Stimulated activated CD8-positive, alpha-beta memory T cell treated with anti-CD3 and anti-CD28 coated beads, Interleukin-15, amount 100 ng/mL, for 4 hours (primary cell): ENCODE results near the gene TBC1D3.
"Not testable (repeated sequence)": the region's sequence is repeated elsewhere in the genome, so short reads cannot be mapped to it uniquely, and the experiment has no call there.

Source experiments
- DNase-seq, 2 donors: peaks; one replicate each; pipeline ENCODE4 v3.0.0-alpha.2; 2020; ENCODE audit warnings: low read depth in 2 of 2

Gene TBC1D3

GRCh38 chr17:38192455-38192854 lies at the start of gene TBC1D3:
Gene TBC1D3 (minus strand): TSS chr17:38192555. CDS start chr17:38191029, 1,526 bp downstream.
- not testable (repeated sequence) for DNase-seq

- not testable (repeated sequence) for DNase-seq
These were observed 40.4 kb upstream of the TBC1D3 start for GRCh38 chr17:38232790-38233189.

- not testable (repeated sequence) for DNase-seq
These were observed 33.6 kb upstream of the TBC1D3 start for GRCh38 chr17:38225844-38226495.

- DNase-seq, result not testable (repeated sequence)
These were observed 28.5 kb upstream of the TBC1D3 start for GRCh38 chr17:38220867-38221266.

- DNase-seq, result not testable (repeated sequence)
These were observed 7.9 kb upstream of the TBC1D3 start for GRCh38 chr17:38200271-38200670.

- not testable (repeated sequence) for DNase-seq
These were observed 57.5 kb downstream of the TBC1D3 start for GRCh38 chr17:38134860-38135259.
